ENCODE measurements around the gene HSPA12B. TPM values are rescaled to one million over a fixed set of nuclear protein-coding genes. Genes with fewer than 3 reads are reported as not detected.
A peak's percentile ranks its signal among the peaks of the same experiment; 100 is the strongest.

HSPA12B gene
- total RNA-seq, 2 experiments from 2014 or later = not detected

- ChIA-PET POLR2A (interaction anchor here (0.5 to 0.6 kb wide), 2 partner anchors 12 to 274 kb away, joined by 3 to 5 read pairs; no protein-coding TSS in a partner anchor), CTCF (ENCODE audit: unreplicated experiment) (no interaction called here)
- no peaks in the 10 kb centered on the region for H4K20me1 ChIP-seq (ENCODE audit: insufficient read depth, low read length)
- H3K36me3 ChIP-seq (ENCODE audit: insufficient read depth, low read length) = no peaks in the 10 kb centered on the region
- BruUV-seq (replicated peaks) = no TSS peak
- no peaks in the 10 kb centered on the region for H3K9me3 ChIP-seq (ENCODE audit: low read length)
- intact Hi-C loops (cut with micrococcal nuclease; ENCODE audit: unreplicated experiment) = no loop called here
- no peak overlapping the region for H3K27ac ChIP-seq (ENCODE audit: low read depth, low read length, poor library complexity, severe bottlenecking)
- no peak overlapping the region for H3K4me3 ChIP-seq (ENCODE audit: low read depth, low read length, poor library complexity, severe bottlenecking)
- H3K4me2 ChIP-seq (ENCODE audit: low read length) = no peak overlapping the region
- DNase-seq (ENCODE audit: low spot score) = no peak
- no peaks in the 10 kb centered on the region for H3K9me2 ChIP-seq (ENCODE audit: insufficient read depth, low read length)
- H3K79me2 ChIP-seq (ENCODE audit: insufficient read depth, low read depth, low read length) = no peaks in the 10 kb centered on the region
- TF ChIP-seq CTCF (conservative IDR thresholded peaks at IDR 0.05; ENCODE audit: low read length) (no peak), EZH2phosphoT487 (IDR thresholded peaks at IDR 0.05; ENCODE audit: borderline replicate concordance, low read depth, low read length) (no peak)
- no peaks in the 10 kb centered on the region for H3K4me1 ChIP-seq (ENCODE audit: insufficient read depth, low read length, poor library complexity, severe bottlenecking)
- H2AFZ ChIP-seq (ENCODE audit: low read length) = no peak overlapping the region
Observed at GRCh38 chr20:3706774-3707507, 25.5 kb upstream of the HSPA12B start.

DNA sequence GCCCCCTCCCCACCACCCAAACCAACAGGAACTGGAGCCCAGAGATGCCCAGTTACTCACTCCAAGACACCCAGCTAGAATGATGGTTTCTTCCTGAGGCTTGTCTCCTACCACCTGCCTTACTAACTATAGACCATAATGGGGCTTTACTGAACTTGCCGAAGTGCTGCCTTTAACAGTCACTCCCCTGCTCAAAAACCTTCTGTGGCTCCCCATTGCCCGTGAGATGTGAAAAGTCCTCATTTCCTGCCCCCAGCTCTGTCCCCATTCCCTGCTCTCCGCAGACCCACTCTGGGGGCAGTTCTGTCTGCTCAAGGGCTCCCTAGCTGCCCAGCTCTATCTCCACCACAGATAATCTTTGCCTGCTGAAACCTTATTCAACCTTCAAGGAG lies 25.0 kb upstream of the HSPA12B start:
- no peaks in the 10 kb centered on the region for H3K79me2 ChIP-seq (ENCODE audit: insufficient read depth, low read depth, low read length)
- intact Hi-C loops (cut with micrococcal nuclease; ENCODE audit: unreplicated experiment) = no loop called here
- H2AFZ ChIP-seq (ENCODE audit: low read length) = no peak overlapping the region
- DNase-seq (ENCODE audit: low spot score) = no peak
- H3K9me2 ChIP-seq (ENCODE audit: insufficient read depth, low read length) = no peaks in the 10 kb centered on the region
- H3K4me1 ChIP-seq (ENCODE audit: insufficient read depth, low read length, poor library complexity, severe bottlenecking) = no peaks in the 10 kb centered on the region
- no peaks in the 10 kb centered on the region for H4K20me1 ChIP-seq (ENCODE audit: insufficient read depth, low read length)
- POLR2A ChIA-PET = interaction anchor here (0.5 kb wide), 1 partner anchor 273 kb away, joined by 5 read pairs; no protein-coding TSS in a partner anchor
- no peak overlapping the region for H3K27ac ChIP-seq (ENCODE audit: low read depth, low read length, poor library complexity, severe bottlenecking)
- no peaks in the 10 kb centered on the region for H3K36me3 ChIP-seq (ENCODE audit: insufficient read depth, low read length)
- TF ChIP-seq EZH2phosphoT487 (IDR thresholded peaks at IDR 0.05; ENCODE audit: borderline replicate concordance, low read depth, low read length) (no peak), CTCF (conservative IDR thresholded peaks at IDR 0.05; ENCODE audit: low read length) (no peak)
- H3K4me2 ChIP-seq (ENCODE audit: low read length) = no peak overlapping the region
- BruUV-seq (replicated peaks) = no TSS peak
- H3K9me3 ChIP-seq (ENCODE audit: low read length) = no peaks in the 10 kb centered on the region
- CTCF ChIA-PET (ENCODE audit: unreplicated experiment) = no interaction called here
- H3K4me3 ChIP-seq (ENCODE audit: low read depth, low read length, poor library complexity, severe bottlenecking) = no peak overlapping the region

- no TSS peak for BruUV-seq (replicated peaks)
- intact Hi-C loops (cut with micrococcal nuclease; ENCODE audit: unreplicated experiment) = loop anchor here (10.0 kb wide), 1 partner anchor 55 kb away; no protein-coding TSS in a partner anchor
- Histone ChIP-seq H4K20me1 (ENCODE audit: insufficient read depth, low read length) (no peaks in the 10 kb centered on the region), H3K4me3 (ENCODE audit: low read depth, low read length, poor library complexity, severe bottlenecking) (no peak overlapping the region), H3K36me3 (ENCODE audit: insufficient read depth, low read length) (no peaks in the 10 kb centered on the region), H3K4me2 (ENCODE audit: low read length) (no peak overlapping the region), H3K27ac (ENCODE audit: low read depth, low read length, poor library complexity, severe bottlenecking) (no peak overlapping the region), H3K9me3 (ENCODE audit: low read length) (no peaks in the 10 kb centered on the region), H3K9me2 (ENCODE audit: insufficient read depth, low read length) (no peaks in the 10 kb centered on the region), H3K79me2 (ENCODE audit: insufficient read depth, low read depth, low read length) (no peaks in the 10 kb centered on the region), H3K4me1 (ENCODE audit: insufficient read depth, low read length, poor library complexity, severe bottlenecking) (no peaks in the 10 kb centered on the region), H2AFZ (ENCODE audit: low read length) (no peak overlapping the region)
- POLR2A ChIA-PET = no interaction called here
- CTCF ChIA-PET (ENCODE audit: unreplicated experiment) = interaction anchor here (0.9 to 1.6 kb wide), 4 partner anchors 33 to 150 kb away, joined by 3 to 5 read pairs (median 4); partner anchors contain the start of gene ADISSP
- DNase-seq (ENCODE audit: low spot score) = no peak
- TF ChIP-seq CTCF (conservative IDR thresholded peaks at IDR 0.05; ENCODE audit: low read length) = 0 out of 2 replicates have a peak, but pooled peaks have one; percentile 5
- no peak for TF ChIP-seq EZH2phosphoT487 (IDR thresholded peaks at IDR 0.05; ENCODE audit: borderline replicate concordance, low read depth, low read length)
Observed at GRCh38 chr20:3710011-3710466, 22.4 kb upstream of the HSPA12B start.

Measured in OCI-LY7 (cell line).